Smooth muscle cell (in vitro differentiated cells): ENCODE data around the gene TMEM97. TPM values are rescaled to one million over a fixed set of nuclear protein-coding genes. Genes with fewer than 3 reads are reported as not detected.

Experiments used
- DNase-seq: peaks from one replicate; lab custom pipeline; 2025; ENCODE audit not compliant: unreplicated experiment; lab: John Stamatoyannopoulos, UW
- H2AFZ ChIP-seq: fragments of 200-600 bp; sonication (generic); 2 replicates; pipeline ENCODE4 v1.6.0; 2016; ENCODE audit warnings: antibody characterized with exemption, low read depth, mild to moderate bottlenecking
- H3F3A ChIP-seq: fragments of 200-600 bp; sonication (generic); 2 replicates; pipeline ENCODE4 v1.6.0; 2017; ENCODE audit warnings: antibody characterized with exemption, low read depth
- H3K27ac ChIP-seq: fragments of 200-600 bp; sonication (generic); 2 replicates; pipeline ENCODE4 v1.5.1; 2016; ENCODE audit warnings: low read depth, mild to moderate bottlenecking
- H3K27me3 ChIP-seq: fragments of 200-600 bp; sonication (generic); 2 replicates; pipeline ENCODE4 v1.6.1; 2016; ENCODE audit warnings: low read depth, mild to moderate bottlenecking
- H3K36me3 ChIP-seq: fragments of 200-600 bp; sonication (generic); 2 replicates; pipeline ENCODE4 v1.5.1; 2016; ENCODE audit warnings: low read depth
- H3K4me1 ChIP-seq: fragments of 200-600 bp; sonication (generic); 2 replicates; pipeline ENCODE4 v1.5.1; 2016; ENCODE audit warnings: low read depth
- H3K4me2 ChIP-seq: fragments of 200-600 bp; sonication (generic); 2 replicates; pipeline ENCODE4 v1.6.0; 2016; ENCODE audit warnings: mild to moderate bottlenecking
- H3K4me3 ChIP-seq: fragments of 200-600 bp; sonication (generic); 2 replicates; pipeline ENCODE4 v1.5.1; 2016; ENCODE audit warnings: mild to moderate bottlenecking
- H3K79me2 ChIP-seq: fragments of 200-600 bp; sonication (generic); 2 replicates; pipeline ENCODE4 v1.6.0; 2016; ENCODE audit warnings: low read depth, mild to moderate bottlenecking
- H3K9ac ChIP-seq: fragments of 200-600 bp; sonication (generic); 2 replicates; pipeline ENCODE4 v1.6.0; 2016; ENCODE audit warnings: low read depth
- H3K9me3 ChIP-seq: fragments of 200-600 bp; sonication (generic); replicated peaks from 2 replicates; pipeline ENCODE4 v1.5.1; 2016; ENCODE audit warnings: low read depth
- H4K20me1 ChIP-seq: fragments of 200-600 bp; sonication (generic); 2 replicates; pipeline ENCODE4 v1.6.0; 2016; ENCODE audit warnings: low read depth
- CTCF ChIP-seq: fragments of 200-600 bp; sonication (generic); IDR thresholded peaks from 2 replicates; pipeline ENCODE4 v1.5.1; 2017; ENCODE audit warnings: borderline replicate concordance, mild to moderate bottlenecking, antibody characterized with exemption; ENCODE audit not compliant: insufficient read depth, poor library complexity, severe bottlenecking
- WGBS: methylation state at CpG from one replicate; pipeline ENCODE4 v1.1.7; 2016; ENCODE audit warnings: low lambda C conversion rate; 5-methylcytosine and 5-hydroxymethylcytosine counted together
- polyA plus RNA-seq: library from polyadenylated mRNA; unstranded; fragments of >200 nt; fragmentation: Nextera tagmentation; extraction: Ambion mirVana; gene quantifications from 2 replicates; pipeline ENCODE4 v1.2.1, GENCODE V29; 2016
- total RNA-seq: library from RNA; depleted of rRNA; stranded (reverse); fragments of >200 nt; gene quantifications from 2 replicates; pipeline ENCODE4 v1.2.3, GENCODE V29; 2014

The TMEM97 gene
- total and polyA plus RNA-seq, 2 experiments from 2014 or later, result 12.1 to 17.2 TPM

- H4K20me1 ChIP-seq, result peaks cover 73% of the 10 kb centered on the region
- no peak overlapping the region for H3K9ac ChIP-seq
- H3K79me2 ChIP-seq, result peaks cover 30% of the 10 kb centered on the region
- H3K4me2 ChIP-seq, result no peak overlapping the region
- peaks cover 28% of the 10 kb centered on the region for H3F3A ChIP-seq
- no peak overlapping the region for H3K4me3 ChIP-seq
- H3K9me3 ChIP-seq, result no peaks in the 10 kb centered on the region
- no peaks in the 10 kb centered on the region for H3K36me3 ChIP-seq
- over 99% methylated on average over 11 of the region's 11 CpGs for WGBS
- no peak for DNase-seq
- TF ChIP-seq CTCF, result no peak
- H2AFZ ChIP-seq, result no peak overlapping the region
- peaks cover 9% of the 10 kb centered on the region for H3K4me1 ChIP-seq
- H3K27ac ChIP-seq, result no peak overlapping the region
- H3K27me3 ChIP-seq, result no peaks in the 10 kb centered on the region
Observed at GRCh38 chr17:28341516-28341915, 22.5 kb downstream of the TMEM97 start.

GRCh38 chr17:28342313-28342712, 23.3 kb downstream of the TMEM97 start:
- Histone ChIP-seq H2AFZ (no peak overlapping the region), H3K27me3 (no peaks in the 10 kb centered on the region), H3K4me3 (no peak overlapping the region), H3K36me3 (no peaks in the 10 kb centered on the region), H3K9me3 (no peaks in the 10 kb centered on the region), H3F3A (peaks cover 29% of the 10 kb centered on the region), H4K20me1 (peaks cover 80% of the 10 kb centered on the region), H3K4me2 (no peak overlapping the region), H3K27ac (no peak overlapping the region), H3K4me1 (peaks cover under 1% of the 10 kb centered on the region), H3K79me2 (peaks cover 22% of the 10 kb centered on the region), H3K9ac (no peak overlapping the region)
- TF ChIP-seq CTCF, result no peak
- DNase-seq, result no peak
- WGBS, result 96% methylated on average over 14 of the region's 14 CpGs

- Histone ChIP-seq H3K4me1 (no peaks in the 10 kb centered on the region), H3F3A (peaks cover 19% of the 10 kb centered on the region), H3K27me3 (no peaks in the 10 kb centered on the region), H3K27ac (no peak overlapping the region), H3K79me2 (peaks cover 13% of the 10 kb centered on the region), H2AFZ (no peak overlapping the region), H3K4me3 (no peak overlapping the region), H3K9ac (no peak overlapping the region), H3K4me2 (no peak overlapping the region), H4K20me1 (peaks cover 71% of the 10 kb centered on the region), H3K36me3 (no peaks in the 10 kb centered on the region), H3K9me3 (no peaks in the 10 kb centered on the region)
- WGBS, result 92% methylated on average over 10 of the region's 10 CpGs
- no peak for TF ChIP-seq CTCF
- no peak for DNase-seq
Observed at GRCh38 chr17:28343491-28343932, 24.5 kb downstream of the TMEM97 start.

GRCh38 chr17:28344011-28344410, 25.0 kb downstream of the TMEM97 start:
- peaks cover 13% of the 10 kb centered on the region for H3K79me2 ChIP-seq
- H3K27me3 ChIP-seq, result no peaks in the 10 kb centered on the region
- no peak overlapping the region for H3K27ac ChIP-seq
- no peaks in the 10 kb centered on the region for H3K36me3 ChIP-seq
- WGBS, result 90% methylated on average over 9 of the region's 9 CpGs
- H3K4me3 ChIP-seq, result no peak overlapping the region
- no peak overlapping the region for H3K9ac ChIP-seq
- peaks cover 19% of the 10 kb centered on the region for H3F3A ChIP-seq
- H2AFZ ChIP-seq, result no peak overlapping the region
- no peaks in the 10 kb centered on the region for H3K4me1 ChIP-seq
- TF ChIP-seq CTCF, result no peak
- H3K4me2 ChIP-seq, result no peak overlapping the region
- DNase-seq, result no peak
- no peaks in the 10 kb centered on the region for H3K9me3 ChIP-seq
- H4K20me1 ChIP-seq, result peaks cover 66% of the 10 kb centered on the region
